HG02798 (cell line): ENCODE measurements around the gene RC3H2.
"Not testable (repeated sequence)": the region's sequence is repeated elsewhere in the genome, so short reads cannot be mapped to it uniquely, and the experiment has no call there.

Experiments
- ATAC-seq: cut with Tn5 transposase; IDR thresholded peaks from one replicate; pipeline ENCODE4 v1.9.1; 2021; ENCODE audit warnings: mild to moderate bottlenecking; ENCODE audit not compliant: unreplicated experiment, poor library complexity

Gene RC3H2

DNA sequence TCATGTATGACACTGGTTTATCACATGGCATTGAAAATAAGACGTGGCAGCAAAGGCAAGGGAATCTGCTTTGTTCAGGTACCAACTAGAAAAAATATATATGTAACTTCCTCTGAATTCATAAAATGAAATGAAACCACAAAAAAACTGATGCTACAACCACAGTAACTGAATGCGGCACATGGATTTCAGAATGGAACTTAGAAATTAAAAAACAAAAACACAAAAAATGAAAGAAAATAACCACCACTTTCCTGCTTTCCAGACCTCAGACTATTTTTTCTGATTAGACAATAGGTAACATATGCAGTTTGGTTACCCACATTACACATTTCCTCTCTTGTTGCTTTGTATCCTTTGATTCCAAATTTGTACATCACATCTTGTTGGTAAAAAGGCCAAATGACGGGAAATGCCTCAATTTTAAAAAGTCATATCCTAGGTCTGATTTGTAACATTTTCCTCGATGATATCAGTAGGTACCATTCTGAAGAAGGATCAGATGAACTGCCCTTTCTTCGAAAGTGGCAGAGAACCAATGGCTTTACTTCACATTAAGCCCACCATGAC is 58.7 kb downstream of the RC3H2 start:
- no peak for ATAC-seq

DNA sequence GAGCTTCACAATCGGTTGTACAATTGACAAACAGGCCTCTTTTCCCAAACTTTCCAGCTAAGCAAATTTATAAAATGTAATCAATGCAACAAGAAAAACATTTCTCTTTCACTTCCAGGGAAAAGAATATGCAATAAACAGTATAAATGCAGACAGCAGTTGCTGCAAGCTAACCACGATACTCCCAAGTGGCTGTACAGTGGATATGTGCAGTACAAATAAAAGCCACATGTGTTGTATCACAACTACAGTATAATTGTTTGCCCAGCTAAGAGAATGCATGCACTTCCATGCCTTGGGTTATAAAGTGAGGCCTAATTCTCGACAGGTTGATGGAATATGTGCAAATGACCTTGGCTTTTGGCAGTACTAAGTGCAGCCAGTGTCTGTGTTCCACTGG is 60.0 kb downstream of the RC3H2 start:
- no peak for ATAC-seq

- ATAC-seq, result no peak
These were observed 61.0 kb downstream of the RC3H2 start for GRCh38 chr9:122844137-122844536.

- ATAC-seq, result no peak
These were observed 63.7 kb downstream of the RC3H2 start for GRCh38 chr9:122841501-122841900.

DNA sequence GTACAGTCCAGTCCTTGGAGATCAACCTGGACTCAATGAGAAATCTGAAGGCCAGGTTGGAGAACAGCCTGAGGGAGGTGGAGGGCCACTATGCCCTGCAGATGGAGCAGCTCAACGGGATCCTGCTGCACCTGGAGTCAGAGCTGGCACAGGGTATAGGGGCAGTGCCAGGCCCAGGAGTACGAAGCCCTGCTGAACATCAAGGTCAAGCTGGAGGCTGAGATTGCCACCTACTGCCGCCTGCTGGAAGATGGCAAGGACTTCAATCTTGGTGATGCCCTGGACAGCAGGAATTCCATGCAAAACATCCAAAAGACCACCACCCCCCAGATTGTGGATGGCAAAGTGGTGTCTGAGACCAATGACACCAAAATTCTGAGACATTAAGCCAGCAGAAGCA is 66.7 kb downstream of the RC3H2 start:
- not testable (repeated sequence) for ATAC-seq

DNA sequence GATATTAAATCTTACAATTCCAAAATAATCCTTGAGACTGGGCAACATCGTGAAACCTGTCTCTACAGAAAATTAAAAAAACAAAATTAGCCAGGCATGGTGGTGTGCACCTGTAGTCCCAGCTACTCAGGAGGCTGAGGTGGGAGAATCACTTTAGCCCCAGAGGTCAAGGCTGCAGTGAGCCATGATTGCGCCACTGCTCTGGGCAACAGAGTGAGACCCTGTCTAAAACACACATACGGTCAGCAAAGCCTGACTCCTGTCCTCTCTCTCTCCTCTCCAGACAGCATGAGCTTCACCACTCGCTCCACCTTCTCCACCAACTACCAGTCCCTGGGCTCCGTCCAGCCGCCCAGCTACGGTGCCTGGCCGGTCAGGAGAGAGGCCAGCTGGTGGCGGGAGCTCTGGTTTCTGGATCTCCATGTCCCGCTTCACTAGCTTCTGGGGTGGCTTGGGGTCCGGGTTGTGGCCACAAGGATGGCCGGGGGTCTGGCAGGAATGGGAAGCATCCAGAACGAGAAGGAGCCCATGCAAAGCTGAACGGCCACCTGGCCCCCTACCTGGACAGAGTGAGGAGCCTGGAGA is 67.8 kb downstream of the RC3H2 start:
- ATAC-seq, result no peak

DNA sequence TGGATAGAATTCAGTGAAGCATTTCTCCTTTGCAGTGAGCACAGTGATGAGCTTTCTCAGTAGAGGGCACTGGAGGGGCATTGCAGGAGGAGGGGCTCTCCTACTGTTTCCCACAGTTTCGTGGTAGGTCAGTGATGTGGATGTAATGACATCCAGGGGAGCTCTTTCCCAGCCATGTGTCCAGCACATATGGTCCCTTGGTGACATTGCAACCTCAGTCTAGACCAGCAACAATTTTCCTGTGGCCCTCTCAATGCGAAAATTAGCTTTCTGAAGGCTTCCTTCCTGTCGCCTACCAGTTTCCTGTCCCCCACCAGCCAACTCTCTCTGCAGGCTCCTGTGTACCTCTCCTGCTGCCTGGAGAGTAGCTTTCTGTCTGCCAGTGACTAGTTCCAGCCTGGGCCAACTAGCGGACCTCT is 69.8 kb downstream of the RC3H2 start:
- ATAC-seq, result no peak

DNA sequence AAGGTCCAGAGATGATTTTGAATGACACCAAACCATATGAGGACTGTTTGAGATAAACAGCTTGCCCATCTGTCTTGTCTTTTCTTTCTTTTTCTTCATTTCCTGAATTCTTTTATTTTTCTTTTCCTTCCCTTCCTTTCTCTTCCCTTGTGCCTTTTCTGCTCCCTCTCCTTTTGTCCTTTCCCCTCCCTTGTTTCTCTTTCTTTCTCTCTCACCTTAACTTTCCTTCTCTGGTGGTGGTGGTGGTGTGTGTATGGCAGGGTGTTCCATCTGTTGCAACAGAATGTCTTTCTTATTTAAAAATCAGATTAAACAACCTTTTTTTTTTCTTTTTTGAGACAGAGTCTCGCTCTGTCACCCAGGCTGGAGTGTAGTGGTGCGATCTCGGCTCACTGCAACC is 73.0 kb downstream of the RC3H2 start:
- ATAC-seq, result no peak

DNA sequence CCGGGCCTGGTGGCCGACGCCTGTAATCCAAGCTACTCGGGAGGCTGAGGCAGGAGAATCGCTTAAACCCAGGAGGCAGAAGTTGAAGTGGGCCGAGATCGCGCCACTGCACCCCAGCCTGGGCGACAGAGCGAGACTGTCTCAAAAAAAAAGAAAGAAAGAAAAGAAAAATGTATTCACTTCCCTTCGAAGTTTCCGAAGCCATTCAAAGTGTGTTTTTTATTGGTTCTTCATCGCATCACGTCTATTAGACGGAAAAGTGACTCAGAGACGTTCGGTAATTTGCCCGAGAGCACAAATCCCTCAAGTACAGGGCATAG is 76.2 kb downstream of the RC3H2 start:
- not testable (repeated sequence) for ATAC-seq

DNA sequence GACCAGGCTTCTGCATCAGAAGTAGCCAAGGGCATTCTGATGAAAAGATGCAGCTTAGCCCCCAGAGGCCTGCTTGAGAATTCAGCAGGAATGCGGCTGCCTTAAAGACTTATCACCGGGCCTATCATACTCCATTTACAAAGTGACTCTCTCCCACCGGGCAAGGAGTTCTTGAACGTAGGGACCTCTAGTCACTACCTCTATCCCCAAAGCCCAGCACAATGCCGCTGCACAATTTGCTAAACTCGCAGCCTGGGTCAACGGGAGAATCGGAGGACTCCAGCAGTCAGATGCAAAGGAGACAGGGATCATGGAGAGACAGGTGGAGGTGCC is 77.4 kb downstream of the RC3H2 start:
- ATAC-seq, result peak; percentile 5

GRCh38 chr9:122822938-122823337 is 82.2 kb downstream of the RC3H2 start:
- no peak for ATAC-seq

DNA sequence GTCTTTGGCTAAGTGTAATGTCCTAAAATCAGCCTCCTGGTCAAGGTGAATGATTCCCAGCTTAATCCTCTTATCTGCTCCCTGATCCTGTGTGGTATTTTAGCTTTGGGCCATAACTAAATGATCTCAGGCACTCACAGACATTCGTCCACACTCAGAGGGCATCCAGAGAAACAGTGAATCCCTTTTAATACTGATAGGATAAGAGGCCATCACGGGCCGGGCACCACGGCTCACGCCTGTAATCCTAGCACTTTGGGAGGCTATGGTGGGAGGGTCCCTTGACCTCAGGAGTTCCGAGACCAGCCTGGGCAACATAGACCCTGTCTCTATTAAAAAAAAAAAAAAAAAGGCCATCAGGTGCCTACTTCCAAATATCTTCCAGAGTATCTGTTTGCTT is 83.1 kb downstream of the RC3H2 start:
- no peak for ATAC-seq

- ATAC-seq, result no peak
These were observed 83.7 kb downstream of the RC3H2 start for GRCh38 chr9:122821278-122821943.

DNA sequence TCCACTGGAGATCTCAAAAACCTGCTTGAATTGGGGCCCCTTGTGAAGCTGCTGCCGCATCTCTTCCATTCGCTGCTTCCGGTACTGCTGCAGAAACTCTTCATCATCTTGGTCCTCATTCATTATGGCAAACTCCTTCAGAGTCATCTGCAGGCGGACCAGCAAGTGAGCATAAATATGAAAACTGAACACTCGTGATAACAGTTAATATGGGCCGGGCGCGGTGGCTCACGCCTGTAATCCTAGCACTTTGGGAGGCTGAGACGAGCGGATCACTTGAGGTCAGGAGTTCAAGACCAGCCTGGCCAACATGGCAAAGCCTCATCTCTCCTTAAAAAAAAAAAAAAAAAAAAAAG is 84.7 kb downstream of the RC3H2 start:
- no peak for ATAC-seq

DNA sequence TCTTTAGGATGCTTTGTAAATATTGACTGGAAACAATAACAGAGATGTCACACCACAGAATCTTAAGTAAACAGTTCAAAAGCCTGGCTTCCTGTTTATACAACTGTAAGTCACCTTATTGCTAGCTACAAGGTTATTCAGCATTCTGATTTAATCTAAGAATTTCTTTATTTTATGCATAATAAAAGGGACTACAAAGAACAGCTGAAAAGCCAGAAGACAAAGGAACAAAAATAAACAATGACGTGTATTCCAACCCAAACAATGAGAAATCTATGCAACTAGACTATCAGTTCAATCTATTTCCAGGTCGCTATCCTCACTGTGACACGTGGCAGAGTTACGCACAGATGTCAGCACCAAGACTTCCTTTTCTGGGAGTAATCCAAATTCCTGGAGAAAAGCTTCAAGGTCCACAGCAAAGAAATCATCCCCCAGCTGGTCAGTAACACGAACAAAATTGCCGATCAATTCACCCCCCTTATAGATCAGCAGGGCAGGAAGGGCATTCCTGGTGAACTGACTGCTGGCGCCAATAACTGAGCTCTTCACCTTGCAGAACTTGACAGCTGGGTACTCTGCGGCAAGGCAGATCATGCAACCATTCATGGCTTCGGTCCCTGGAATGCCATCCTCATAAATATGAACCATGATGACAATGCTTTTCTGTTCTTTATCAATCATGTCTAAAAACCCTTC is 85.2 kb downstream of the RC3H2 start:
- ATAC-seq, result no peak

DNA sequence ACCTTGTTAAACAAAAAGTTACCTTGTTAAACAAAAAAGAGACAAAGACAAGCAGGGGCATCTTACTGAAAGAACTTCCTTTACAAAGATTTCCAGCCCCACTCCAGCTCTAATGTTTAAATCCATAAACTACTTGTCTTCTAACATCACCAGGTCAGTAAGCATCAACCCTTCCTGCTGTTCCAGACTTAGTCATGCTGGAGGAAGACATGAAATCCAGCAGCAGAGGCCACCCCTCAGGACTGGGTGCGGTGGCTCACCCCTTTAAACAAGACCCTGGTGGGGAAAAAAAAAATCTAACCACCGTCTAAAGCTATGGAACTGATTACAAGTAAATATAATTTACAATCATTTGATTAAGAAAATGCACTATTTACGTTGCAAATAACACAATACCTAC is 85.8 kb downstream of the RC3H2 start:
- ATAC-seq, result no peak

DNA sequence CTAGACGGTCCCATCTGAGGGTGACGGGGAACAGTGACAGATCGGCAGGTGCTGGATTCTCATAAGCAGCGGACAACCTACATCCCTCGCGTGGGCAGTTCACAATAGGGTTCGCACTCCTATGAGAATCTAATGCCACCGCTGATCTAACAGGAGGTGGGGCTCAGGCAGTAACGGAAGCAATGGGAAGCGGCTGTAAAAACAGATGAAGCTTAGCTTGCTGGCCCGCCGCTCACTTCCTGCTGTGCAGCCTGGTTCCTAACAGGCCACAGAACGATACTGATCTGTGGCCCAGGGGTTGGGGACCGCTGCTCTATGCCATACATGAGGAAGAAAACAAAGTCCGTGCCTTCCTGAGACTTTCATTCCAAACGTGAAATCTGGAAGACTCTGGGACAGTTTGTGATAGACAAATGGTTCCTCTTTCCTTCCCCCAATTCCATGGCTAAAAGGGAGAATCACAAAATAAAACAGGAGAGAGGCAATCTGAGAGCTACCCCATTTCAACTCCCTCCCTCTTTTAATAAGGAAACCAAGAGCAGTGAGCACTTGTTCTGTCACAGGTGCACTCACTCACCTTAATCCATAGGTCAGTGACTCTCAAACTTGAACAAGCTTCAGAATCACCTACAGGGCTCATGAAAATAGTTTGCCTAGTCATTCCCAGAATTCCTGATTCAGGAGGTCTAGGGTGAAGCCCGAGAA is 88.8 kb downstream of the RC3H2 start:
- peak; percentile 50 for ATAC-seq

- ATAC-seq, result no peak
These were observed 89.6 kb downstream of the RC3H2 start for GRCh38 chr9:122815544-122815943.

- ATAC-seq, result no peak
These were observed 90.6 kb downstream of the RC3H2 start for GRCh38 chr9:122814545-122814944.

DNA sequence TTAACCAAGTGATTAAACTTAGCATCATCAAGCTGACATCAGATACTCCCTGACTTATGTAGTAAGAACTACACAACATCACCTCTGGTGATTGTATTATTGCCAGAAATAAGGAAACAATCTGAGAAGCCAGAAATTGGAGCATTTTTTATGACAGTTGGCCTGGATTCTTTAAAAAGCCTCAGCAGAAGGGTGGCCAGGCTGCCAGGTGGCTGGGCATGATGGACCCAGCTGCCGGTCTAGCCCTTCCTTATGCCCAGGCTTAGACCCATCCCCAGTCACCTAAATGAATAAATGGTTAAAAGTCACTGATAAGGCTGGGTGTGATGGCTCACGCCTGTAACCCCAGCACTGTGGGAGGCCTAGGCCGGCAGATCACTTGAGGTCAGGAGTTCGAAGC is 92.4 kb downstream of the RC3H2 start:
- ATAC-seq, result no peak

DNA sequence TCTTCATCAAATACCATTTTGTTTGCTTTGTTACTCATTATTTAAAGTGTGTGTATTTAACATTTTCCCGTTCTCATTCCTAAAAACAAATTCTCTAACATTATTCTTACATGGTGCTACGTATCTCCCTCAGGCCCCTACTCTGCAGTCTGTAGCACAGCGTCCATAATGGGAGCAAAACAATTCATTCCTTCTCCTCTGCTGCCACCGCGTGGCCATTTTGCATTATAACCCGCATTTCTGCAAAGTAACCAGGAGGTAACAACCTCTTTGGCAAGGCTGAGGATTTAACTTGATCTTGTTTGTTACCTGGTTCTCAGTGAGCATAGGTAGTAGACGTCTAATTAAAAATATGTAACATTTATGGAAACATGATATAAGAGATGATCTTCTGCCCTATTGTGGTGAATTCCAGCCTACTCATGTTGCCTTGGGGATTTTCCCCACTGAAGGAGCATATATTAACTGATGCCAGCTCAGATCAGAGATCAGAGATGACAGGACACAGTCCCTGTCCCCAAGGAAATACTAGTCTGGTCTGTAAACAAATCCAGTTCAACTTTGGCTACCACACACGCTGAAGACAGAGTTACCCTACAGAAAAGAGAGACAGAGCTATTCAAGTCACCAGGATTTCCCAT is 94.7 kb downstream of the RC3H2 start:
- ATAC-seq, result peak; percentile 78
